ENCODE data around the gene SPATC1L.

The SPATC1L gene

GRCh38 chr21:46130831-46131587, 53.2 kb downstream of the SPATC1L start:
- DNase-seq (ENCODE audit: low read depth): no peak

DNA sequence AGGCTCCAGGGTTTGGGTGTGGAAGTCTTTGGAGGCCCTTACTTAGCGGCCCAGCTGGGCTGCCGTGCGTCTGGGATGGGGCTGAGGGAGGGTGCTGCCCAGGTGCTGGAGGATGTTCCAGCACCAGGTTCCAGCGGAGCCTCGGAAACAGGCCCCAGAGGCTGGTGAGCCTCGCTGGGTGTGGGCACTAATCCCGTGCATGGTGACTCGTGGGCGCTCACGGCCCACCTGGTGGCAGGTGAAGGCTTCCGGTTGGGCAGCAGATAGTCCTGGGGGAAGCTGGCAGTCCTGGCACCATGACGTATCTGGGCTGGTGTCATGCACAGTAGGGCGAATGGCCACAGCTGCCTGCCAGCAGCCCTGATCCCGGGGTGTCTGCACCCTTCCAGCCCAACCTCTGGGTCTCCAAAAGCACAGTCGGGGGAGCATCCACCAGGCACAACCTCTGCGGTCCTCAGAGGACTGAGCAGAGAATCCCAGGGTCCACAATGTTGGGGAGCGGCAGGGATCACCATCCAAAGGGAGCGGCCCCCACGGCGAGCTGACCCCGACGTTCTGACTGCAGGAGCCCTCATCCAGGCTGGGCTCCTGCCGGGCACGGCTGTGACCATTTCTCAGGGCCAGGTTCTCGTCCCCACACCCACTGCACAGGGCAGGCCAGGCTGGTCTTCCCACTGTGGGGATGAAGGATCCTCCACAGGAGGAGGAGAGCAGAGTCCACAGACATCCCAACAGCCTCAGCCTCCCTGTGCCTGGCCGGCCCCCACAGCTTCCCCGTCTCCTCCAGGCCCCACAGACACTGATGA, 54.2 kb downstream of the SPATC1L start:
- DNase-seq (ENCODE audit: low read depth): no peak

GRCh38 chr21:46128933-46129571, 55.2 kb downstream of the SPATC1L start:
- no peak for DNase-seq (ENCODE audit: low read depth)

DNA sequence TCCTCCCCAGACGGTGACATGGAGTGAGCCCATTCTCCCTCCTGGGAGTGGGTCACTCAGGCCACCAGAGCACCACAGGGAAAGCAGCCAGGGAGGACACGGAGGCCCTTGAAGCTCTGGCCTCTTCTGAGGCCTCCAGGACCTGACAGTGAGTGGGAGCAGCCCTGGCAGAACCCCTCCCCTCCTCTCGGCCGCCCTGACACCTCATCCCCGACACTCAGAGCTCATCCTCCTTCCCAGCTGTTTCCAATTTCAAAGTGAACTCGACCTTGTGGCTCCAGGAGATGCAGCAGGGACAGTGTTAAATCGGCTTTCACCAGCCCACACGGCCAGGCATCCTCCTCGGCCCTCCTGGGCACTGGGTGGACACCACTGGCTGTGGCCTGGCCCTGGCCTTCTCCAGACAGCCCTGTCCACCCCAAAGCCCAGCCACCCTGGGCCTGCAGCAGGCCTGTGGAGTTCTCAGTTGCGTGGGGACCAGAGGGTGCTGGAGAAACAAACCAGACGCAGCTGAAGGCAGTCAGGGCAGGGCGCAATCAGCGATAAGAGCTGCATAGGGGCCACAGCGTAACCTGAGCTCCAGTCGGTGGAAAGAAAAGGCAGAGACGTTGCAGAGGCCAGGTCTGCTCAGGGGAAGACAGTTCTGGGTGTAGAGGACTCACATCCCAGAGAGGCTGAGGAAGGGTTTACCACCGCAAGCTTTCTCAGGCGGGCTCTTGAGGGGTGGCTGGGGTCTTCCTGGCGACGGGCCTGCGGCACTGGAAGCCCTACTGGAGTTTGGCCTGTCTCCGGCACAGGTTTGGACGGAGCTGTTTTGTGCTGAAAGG, 55.9 kb downstream of the SPATC1L start:
- no peak for DNase-seq (ENCODE audit: low read depth)

DNA sequence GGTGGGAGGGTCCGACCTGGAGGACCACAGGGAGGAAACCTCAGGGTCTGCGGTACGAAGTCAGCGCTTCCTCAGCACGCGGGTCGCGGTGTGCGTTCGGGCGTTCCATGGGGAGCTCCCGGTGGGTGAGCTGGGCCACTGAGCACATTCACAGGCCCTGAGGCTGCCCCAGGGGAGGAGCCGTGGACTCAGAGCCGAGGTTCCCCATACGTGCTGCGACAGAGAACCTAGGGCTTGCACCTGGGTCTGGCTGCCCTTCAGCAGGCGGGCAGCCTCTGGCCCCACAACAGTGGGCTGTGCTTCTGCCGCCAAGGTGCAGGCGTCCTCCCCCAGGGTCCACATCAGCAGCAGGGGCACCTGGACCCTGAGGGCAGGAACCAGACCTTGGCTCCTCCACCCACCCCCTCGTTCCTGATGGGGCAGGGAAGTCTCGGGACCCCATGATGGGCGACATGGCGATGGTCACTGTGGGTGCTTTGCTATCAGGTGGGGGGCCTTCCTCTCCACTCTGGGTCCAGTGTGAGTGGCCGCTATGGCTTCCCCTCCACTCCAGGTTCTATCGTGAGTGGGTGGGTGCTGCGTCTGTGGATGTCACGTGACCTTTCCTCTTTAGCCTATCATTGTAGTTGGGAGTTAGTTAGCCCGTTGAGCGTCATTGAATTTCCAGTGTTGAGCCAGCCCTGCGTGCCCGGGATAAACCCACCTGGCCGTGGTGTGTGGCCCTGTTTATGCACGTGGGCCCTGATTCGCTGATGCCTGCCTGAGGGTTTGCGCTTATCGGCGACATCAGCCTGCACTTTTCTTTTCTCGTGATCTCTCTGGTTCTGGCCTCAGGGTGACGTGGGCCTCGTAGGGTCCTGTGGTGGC, 56.8 kb downstream of the SPATC1L start:
- DNase-seq (ENCODE audit: low read depth): no peak

DNA sequence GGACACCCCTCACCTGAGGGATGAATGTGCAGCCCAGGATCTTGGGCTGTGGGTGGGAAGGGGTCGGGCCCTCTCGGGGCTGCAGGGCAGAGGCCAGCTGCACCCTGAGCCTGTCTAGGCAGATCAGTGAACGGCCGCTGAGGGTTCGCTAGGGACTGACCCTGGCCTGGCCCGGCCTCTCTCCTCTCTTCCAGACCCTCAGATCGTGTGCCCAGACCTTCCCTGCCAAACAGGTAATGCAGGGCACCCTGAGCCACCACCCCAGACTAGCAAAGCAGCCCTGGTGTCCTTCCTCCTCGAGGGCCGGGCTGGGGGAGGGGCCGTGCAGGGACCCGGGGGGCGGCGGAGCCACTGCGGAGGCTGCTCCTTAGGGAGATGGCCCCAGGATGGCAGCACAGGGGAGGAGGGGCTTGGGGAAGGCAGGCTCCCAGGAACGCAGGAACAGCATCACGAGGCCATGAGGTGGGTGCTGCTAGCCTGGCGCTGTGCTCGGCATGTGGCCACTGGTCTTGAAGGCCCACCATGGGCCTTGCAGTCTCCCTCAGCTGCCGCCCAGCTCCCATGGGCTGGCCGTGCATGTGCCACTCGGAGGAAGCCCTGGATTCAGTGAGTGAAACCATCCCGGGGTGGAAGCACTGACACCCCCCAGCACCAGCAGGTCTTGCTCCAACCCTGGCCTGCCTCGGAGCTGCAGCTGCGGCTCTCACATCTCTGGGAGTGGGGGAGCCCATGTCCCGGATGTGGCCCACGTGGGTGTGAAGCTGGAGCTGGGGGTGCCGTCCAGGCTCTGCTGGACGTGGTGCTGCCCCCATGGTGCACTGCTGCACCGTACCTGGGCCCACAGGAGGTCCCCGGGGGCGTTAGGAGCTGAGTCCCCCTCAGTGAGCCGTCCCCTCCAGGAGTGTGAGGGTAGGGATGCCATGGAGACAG, 57.7 kb downstream of the SPATC1L start:
- DNase-seq (ENCODE audit: low read depth): no peak

GRCh38 chr21:46125846-46126301, 58.4 kb downstream of the SPATC1L start:
- DNase-seq (ENCODE audit: low read depth): no peak

DNA sequence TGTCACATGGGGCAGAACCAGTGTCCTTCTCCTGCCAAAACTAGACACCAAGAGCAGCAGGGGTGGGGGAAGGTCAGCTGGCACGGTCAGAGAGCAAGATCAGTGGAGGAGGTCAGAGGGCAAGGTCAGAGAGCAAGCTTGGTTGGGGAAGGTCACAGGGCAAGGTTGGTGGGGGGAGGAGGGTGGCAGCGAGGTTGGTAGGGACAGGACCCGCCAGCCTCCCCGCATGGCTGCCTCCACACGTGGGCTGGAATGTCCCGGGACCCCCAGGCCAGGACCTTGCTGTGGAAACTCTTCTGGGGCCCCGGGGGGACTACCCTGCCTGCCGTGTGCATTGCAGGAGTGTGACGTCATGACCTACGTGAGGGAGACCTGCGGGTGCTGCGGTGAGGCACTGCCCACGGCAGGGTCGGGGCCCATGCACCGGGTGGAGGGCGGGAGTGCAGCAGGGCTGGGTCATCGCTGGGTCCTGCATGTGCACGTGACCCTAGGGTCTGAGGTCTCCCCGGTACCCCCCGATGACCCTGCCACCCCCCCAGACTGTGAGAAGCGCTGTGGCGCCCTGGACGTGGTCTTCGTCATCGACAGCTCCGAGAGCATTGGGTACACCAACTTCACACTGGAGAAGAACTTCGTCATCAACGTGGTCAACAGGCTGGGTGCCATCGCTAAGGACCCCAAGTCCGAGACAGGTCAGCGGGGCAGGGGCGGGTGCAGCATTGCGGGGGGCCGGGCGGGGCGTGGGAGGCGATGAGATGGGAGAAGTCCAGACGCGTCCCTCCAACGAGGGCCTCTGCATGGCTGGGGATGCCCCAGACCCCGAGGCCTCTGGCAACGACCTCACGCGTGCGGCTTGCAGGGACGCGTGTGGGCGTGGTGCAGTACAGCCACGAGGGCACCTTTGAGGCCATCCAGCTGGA, 59.1 kb downstream of the SPATC1L start:
- DNase-seq (ENCODE audit: low read depth): no peak

GRCh38 chr21:46124083-46124925, 60.0 kb downstream of the SPATC1L start:
- DNase-seq (ENCODE audit: low read depth): no peak

GRCh38 chr21:46122758-46123683, 61.2 kb downstream of the SPATC1L start:
- DNase-seq (ENCODE audit: low read depth): no peak

DNA sequence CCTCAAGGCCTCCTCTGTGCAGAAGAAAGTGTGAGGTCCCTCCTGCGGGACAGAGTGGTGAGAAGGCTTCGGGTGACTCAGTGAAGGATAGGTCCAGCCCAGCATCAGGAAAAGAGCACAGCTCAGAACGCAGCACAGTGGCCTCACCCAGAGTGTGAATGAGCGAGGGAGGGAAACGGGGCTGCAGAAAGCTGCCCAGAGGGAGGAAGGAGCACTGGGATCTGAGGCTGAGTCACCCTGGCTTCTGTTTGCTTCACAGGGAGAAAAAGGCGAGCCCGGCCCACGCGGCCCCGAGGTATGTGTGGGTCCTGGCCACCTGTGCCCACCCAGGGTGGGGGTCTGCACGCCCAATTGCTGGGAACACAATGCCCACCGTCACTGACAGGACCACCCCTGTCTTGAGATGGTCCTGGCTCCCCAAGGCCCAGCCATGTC, 62.0 kb downstream of the SPATC1L start:
- DNase-seq (ENCODE audit: low read depth): no peak

GRCh38 chr21:46121286-46122221, 62.7 kb downstream of the SPATC1L start:
- no peak for DNase-seq (ENCODE audit: low read depth)

- no peak for DNase-seq (ENCODE audit: low read depth)
Observed at GRCh38 chr21:46120301-46121285, 63.7 kb downstream of the SPATC1L start.

GRCh38 chr21:46119637-46120271, 64.5 kb downstream of the SPATC1L start:
- DNase-seq (ENCODE audit: low read depth): no peak
